HepG2 (cell line): Measurements from ENCODE around the gene ZBTB45. TPM values are rescaled to one million over a fixed set of nuclear protein-coding genes. Genes with fewer than 3 reads are reported as not detected.

Experiments
- AGO1 ChIP-seq: fragments of 200-400 bp; formaldehyde crosslinking; IDR thresholded peaks from 2 replicates; pipeline ENCODE4 v1.6.1; 2017; ENCODE audit warnings: mild to moderate bottlenecking, low read depth, low read length, moderate library complexity; ENCODE audit not compliant: poor library complexity, severe bottlenecking
- AGO2 ChIP-seq: fragments of 200-400 bp; formaldehyde crosslinking; optimal IDR thresholded peaks from 2 replicates; pipeline ENCODE3; 2017; ENCODE audit warnings: mild to moderate bottlenecking, low read depth, low read length, moderate library complexity
- ARID4A ChIP-seq: sonication (generic); formaldehyde crosslinking; IDR thresholded peaks from 2 replicates; pipeline ENCODE4 v1.5.0; 2020; ENCODE audit warnings: mild to moderate bottlenecking, missing genetic modification reagents, borderline replicate concordance
- ARNT ChIP-seq: fragments of 450-650 bp; IDR thresholded peaks from 2 replicates; pipeline ENCODE4 v1.6.1; 2017
- CAMTA2 ChIP-seq: sonication (generic); formaldehyde crosslinking; IDR thresholded peaks from 2 replicates; pipeline ENCODE4 v1.4.0; 2020; ENCODE audit warnings: mild to moderate bottlenecking, missing genetic modification reagents, borderline replicate concordance
- FUBP1 ChIP-seq: sonication (generic); formaldehyde crosslinking; IDR thresholded peaks from 2 replicates; pipeline ENCODE4 v1.5.1; 2020; ENCODE audit warnings: missing genetic modification reagents, mild to moderate bottlenecking, borderline replicate concordance
- GLI4 ChIP-seq: sonication (generic); formaldehyde crosslinking; IDR thresholded peaks from 2 replicates; pipeline ENCODE4 v1.5.1; 2020; ENCODE audit warnings: missing genetic modification reagents, mild to moderate bottlenecking, moderate library complexity, borderline replicate concordance
- RBM39 ChIP-seq: fragments of 200-400 bp; formaldehyde crosslinking; IDR thresholded peaks from one replicate; pipeline ENCODE4 v1.6.1; 2018; ENCODE audit warnings: antibody characterized with exemption, mild to moderate bottlenecking, low read depth, low read length; ENCODE audit not compliant: poor library complexity, severe bottlenecking
- SSRP1 ChIP-seq: IDR thresholded peaks from 2 replicates; pipeline ENCODE4 v1.6.1; 2016; ENCODE audit warnings: control low read depth
- ZFP91 ChIP-seq: sonication (generic); formaldehyde crosslinking; IDR thresholded peaks from 2 replicates; pipeline ENCODE4 v1.9.0; 2022; ENCODE audit warnings: missing genetic modification reagents, mild to moderate bottlenecking, borderline replicate concordance
- ZNF333 ChIP-seq: sonication (generic); formaldehyde crosslinking; IDR thresholded peaks from 2 replicates; pipeline ENCODE4 v1.4.0; 2020; ENCODE audit warnings: mild to moderate bottlenecking, missing genetic modification reagents, borderline replicate concordance
- ZNF451 ChIP-seq: sonication (generic); formaldehyde crosslinking; IDR thresholded peaks from 2 replicates; pipeline ENCODE4 v1.5.0; 2020; ENCODE audit warnings: mild to moderate bottlenecking, missing genetic modification reagents
- ZNF616 ChIP-seq: sonication (generic); formaldehyde crosslinking; IDR thresholded peaks from 2 replicates; pipeline ENCODE4 v1.5.0; 2020; ENCODE audit warnings: low read depth, mild to moderate bottlenecking, missing genetic modification reagents
- polyA plus RNA-seq, 8 experiments: library from polyadenylated mRNA; depleted of rRNA in 3 of 8; stranded (reverse) in 7 of 8; unstranded in 1 of 8; fragments of >200 nt; fragmentation: Illumina TruSeq in 4 of 8; extraction: Trizol in 4 of 8; gene quantifications; 2 replicates each; pipeline versions ENCODE4 v1.2.1 to v1.2.3, GENCODE V29; 2011 to 2016; ENCODE audit warnings: low read depth in 4 of 8, missing spikeins in 1 of 8, mixed read lengths in 1 of 8; ENCODE audit not compliant: insufficient read depth in 1 of 8
- total RNA-seq, 5 experiments: library from RNA; depleted of rRNA; stranded (reverse); fragments of >200 nt; fragmentation: Illumina TruSeq; extraction: Trizol; gene quantifications; 2 replicates each; pipeline ENCODE4 v1.2.3, GENCODE V29; 2016; ENCODE audit warnings: low read depth in 1 of 5
- TF ChIP-seq, protein P1 (sequence below): sonication (generic); formaldehyde crosslinking; IDR thresholded peaks from 2 replicates; pipeline ENCODE4 v1.4.0; 2020; ENCODE audit warnings: missing genetic modification reagents, mild to moderate bottlenecking, borderline replicate concordance

Gene ZBTB45
- total and polyA plus RNA-seq, 2 of the 13 experiments (the other 11 are each of a cell fraction or from before 2014, with no cell fraction given), result 3.0 to 3.7 TPM

- TF ChIP-seq CAMTA2, result 0 out of 2 replicates have a peak, but pooled peaks have one; percentile 66
- 0 out of 2 replicates have a peak, but pooled peaks have one; percentile 45 for TF ChIP-seq GLI4
- TF ChIP-seq RBM39, result peak; percentile 9
- TF ChIP-seq FUBP1 (CRISPR knock-in tag), result peak; percentile 74; the same call in 1 of the 2 replicates
- TF ChIP-seq ZFP91 (CRISPR knock-in tag), result 0 out of 2 replicates have a peak, but pooled peaks have one; percentile 1
- TF ChIP-seq ARNT, result no peak
- peak; percentile 78 for TF ChIP-seq AGO1
- TF ChIP-seq ZNF616 (CRISPR knock-in tag), result no peak
- TF ChIP-seq, protein P1, sequence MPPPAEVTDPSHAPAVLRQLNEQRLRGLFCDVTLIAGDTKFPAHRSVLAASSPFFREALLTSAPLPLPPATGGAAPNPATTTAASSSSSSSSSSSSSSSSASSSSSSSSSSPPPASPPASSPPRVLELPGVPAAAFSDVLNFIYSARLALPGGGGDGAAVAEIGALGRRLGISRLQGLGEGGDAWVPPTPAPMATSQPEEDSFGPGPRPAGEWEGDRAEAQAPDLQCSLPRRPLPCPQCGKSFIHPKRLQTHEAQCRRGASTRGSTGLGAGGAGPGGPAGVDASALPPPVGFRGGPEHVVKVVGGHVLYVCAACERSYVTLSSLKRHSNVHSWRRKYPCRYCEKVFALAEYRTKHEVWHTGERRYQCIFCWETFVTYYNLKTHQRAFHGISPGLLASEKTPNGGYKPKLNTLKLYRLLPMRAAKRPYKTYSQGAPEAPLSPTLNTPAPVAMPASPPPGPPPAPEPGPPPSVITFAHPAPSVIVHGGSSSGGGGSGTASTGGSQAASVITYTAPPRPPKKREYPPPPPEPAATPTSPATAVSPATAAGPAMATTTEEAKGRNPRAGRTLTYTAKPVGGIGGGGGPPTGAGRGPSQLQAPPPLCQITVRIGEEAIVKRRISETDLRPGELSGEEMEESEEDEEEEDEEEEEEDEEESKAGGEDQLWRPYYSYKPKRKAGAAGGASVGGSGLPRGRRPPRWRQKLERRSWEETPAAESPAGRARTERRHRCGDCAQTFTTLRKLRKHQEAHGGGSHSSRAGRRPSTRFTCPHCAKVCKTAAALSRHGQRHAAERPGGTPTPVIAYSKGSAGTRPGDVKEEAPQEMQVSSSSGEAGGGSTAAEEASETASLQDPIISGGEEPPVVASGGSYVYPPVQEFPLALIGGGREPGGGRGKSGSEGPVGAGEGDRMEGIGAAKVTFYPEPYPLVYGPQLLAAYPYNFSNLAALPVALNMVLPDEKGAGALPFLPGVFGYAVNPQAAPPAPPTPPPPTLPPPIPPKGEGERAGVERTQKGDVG (CRISPR knock-in tag), result no peak
- peak; percentile 88 for TF ChIP-seq AGO2
- no peak for TF ChIP-seq ARID4A (CRISPR knock-in tag)
- 0 out of 2 replicates have a peak, but pooled peaks have one; percentile 46 for TF ChIP-seq SSRP1 (CRISPR knock-in tag)
- 0 out of 2 replicates have a peak, but pooled peaks have one; percentile 39 for TF ChIP-seq ZNF451
- 0 out of 2 replicates have a peak, but pooled peaks have one; percentile 22 for TF ChIP-seq ZNF333 (CRISPR knock-in tag)
Measured at GRCh38 chr19:58476498-58477015, 43.1 kb downstream of the ZBTB45 start (continued).
